Liver (tissue), 3 donors: ENCODE measurements around the gene LLGL2.

Source experiments
- CTCF ChIP-seq: fragments of 150-350 bp; IDR thresholded peaks from 2 replicates; pipeline ENCODE4 v1.5.1; 2017; ENCODE audit warnings: improper control_type of control experiment, low read depth, low read length; ENCODE audit not compliant: missing input control
- JUND ChIP-seq, 2 donors: IDR thresholded peaks; 2 replicates each; pipeline ENCODE4 v1.6.1; 2016; ENCODE audit warnings: antibody characterized with exemption in 2 of 2
- MAX ChIP-seq: IDR thresholded peaks from 2 replicates; pipeline ENCODE4 v1.6.1; 2016; ENCODE audit warnings: antibody characterized with exemption
- RAD21 ChIP-seq, 2 donors: IDR thresholded peaks; 2 replicates each; pipeline ENCODE4 v1.6.1; 2016; ENCODE audit warnings: antibody characterized with exemption in 2 of 2, mild to moderate bottlenecking in 2 of 2
- SP1 ChIP-seq: IDR thresholded peaks from 2 replicates; pipeline ENCODE4 v1.6.1; 2018; ENCODE audit warnings: antibody characterized with exemption, mild to moderate bottlenecking
- TAF1 ChIP-seq: conservative IDR thresholded peaks from 2 replicates; pipeline ENCODE4 v1.6.1; 2016; ENCODE audit warnings: antibody characterized with exemption, mild to moderate bottlenecking
- YY1 ChIP-seq: IDR thresholded peaks from 2 replicates; pipeline ENCODE4 v1.6.1; 2016; ENCODE audit warnings: antibody characterized with exemption, mild to moderate bottlenecking
- donor health status: healthy.
- donor health status: healthy.

GRCh38 chr17:75478508-75478907 is 47.0 kb upstream of the LLGL2 start:
- TF ChIP-seq MAX (no peak), CTCF (no peak), TAF1 (no peak), YY1 (no peak), JUND (IDR thresholded peaks at IDR 0.05) (no peak), SP1 (no peak), RAD21 (IDR thresholded peaks at IDR 0.05) (no peak)
